ENCODE results near the gene GPRC5B.

The GPRC5B gene

GRCh38 chr16:19871721-19872120, 12.9 kb downstream of the GPRC5B start:
- DNase-seq (ENCODE audit: low read depth): no peak

- no peak for DNase-seq (ENCODE audit: low read depth)
These were observed 16.2 kb downstream of the GPRC5B start for GRCh38 chr16:19868421-19868820.

- DNase-seq (ENCODE audit: low read depth): no peak
These were observed 20.1 kb downstream of the GPRC5B start for GRCh38 chr16:19864566-19864965.

- no peak for DNase-seq (ENCODE audit: low read depth)
These were observed 20.7 kb downstream of the GPRC5B start for GRCh38 chr16:19863990-19864389.

- DNase-seq (ENCODE audit: low read depth): no peak
These were observed 22.8 kb downstream of the GPRC5B start for GRCh38 chr16:19861811-19862327.

GRCh38 chr16:19861133-19861532, 23.5 kb downstream of the GPRC5B start:
- DNase-seq (ENCODE audit: low read depth): no peak

GRCh38 chr16:19860166-19861041, 24.2 kb downstream of the GPRC5B start:
- DNase-seq (ENCODE audit: low read depth): peak; percentile 21

GRCh38 chr16:19859603-19860002, 25.0 kb downstream of the GPRC5B start:
- DNase-seq (ENCODE audit: low read depth): no peak

- DNase-seq (ENCODE audit: low read depth): no peak
These were observed 25.5 kb downstream of the GPRC5B start for GRCh38 chr16:19859166-19859565.

- no peak for DNase-seq (ENCODE audit: low read depth)
These were observed 26.2 kb downstream of the GPRC5B start for GRCh38 chr16:19858340-19859018.

- DNase-seq (ENCODE audit: low read depth): no peak
These were observed 26.9 kb downstream of the GPRC5B start for GRCh38 chr16:19857593-19858339.

GRCh38 chr16:19856120-19856519, 28.5 kb downstream of the GPRC5B start:
- DNase-seq (ENCODE audit: low read depth): no peak

GRCh38 chr16:19854543-19854876, 30.1 kb downstream of the GPRC5B start:
- no peak for DNase-seq (ENCODE audit: low read depth)

GRCh38 chr16:19853742-19854542, 30.7 kb downstream of the GPRC5B start:
- no peak for DNase-seq (ENCODE audit: low read depth)

- no peak for DNase-seq (ENCODE audit: low read depth)
These were observed 31.4 kb downstream of the GPRC5B start for GRCh38 chr16:19853132-19853741.

GRCh38 chr16:19851476-19851875, 33.2 kb downstream of the GPRC5B start:
- DNase-seq (ENCODE audit: low read depth): no peak

- no peak for DNase-seq (ENCODE audit: low read depth)
These were observed 34.4 kb downstream of the GPRC5B start for GRCh38 chr16:19850131-19850817.

- DNase-seq (ENCODE audit: low read depth): no peak
These were observed 35.9 kb downstream of the GPRC5B start for GRCh38 chr16:19848756-19849155.

- DNase-seq (ENCODE audit: low read depth): no peak
These were observed 38.2 kb downstream of the GPRC5B start for GRCh38 chr16:19846436-19846835.

GRCh38 chr16:19844945-19845641, 39.6 kb downstream of the GPRC5B start:
- DNase-seq (ENCODE audit: low read depth): peak; percentile 86
